Activated CD4-positive, alpha-beta T cell treated with anti-CD3 and anti-CD28 coated beads, Interleukin-2, amount 50 U/mL, for 4 hours (primary cell): ENCODE data around the gene AHRR.
A peak's percentile ranks its signal among the peaks of the same experiment; 100 is the strongest.

Source experiments
- DNase-seq, 2 experiments: peaks; one replicate each; pipeline ENCODE4 v3.0.0-alpha.2; 2020

The AHRR gene

DNA sequence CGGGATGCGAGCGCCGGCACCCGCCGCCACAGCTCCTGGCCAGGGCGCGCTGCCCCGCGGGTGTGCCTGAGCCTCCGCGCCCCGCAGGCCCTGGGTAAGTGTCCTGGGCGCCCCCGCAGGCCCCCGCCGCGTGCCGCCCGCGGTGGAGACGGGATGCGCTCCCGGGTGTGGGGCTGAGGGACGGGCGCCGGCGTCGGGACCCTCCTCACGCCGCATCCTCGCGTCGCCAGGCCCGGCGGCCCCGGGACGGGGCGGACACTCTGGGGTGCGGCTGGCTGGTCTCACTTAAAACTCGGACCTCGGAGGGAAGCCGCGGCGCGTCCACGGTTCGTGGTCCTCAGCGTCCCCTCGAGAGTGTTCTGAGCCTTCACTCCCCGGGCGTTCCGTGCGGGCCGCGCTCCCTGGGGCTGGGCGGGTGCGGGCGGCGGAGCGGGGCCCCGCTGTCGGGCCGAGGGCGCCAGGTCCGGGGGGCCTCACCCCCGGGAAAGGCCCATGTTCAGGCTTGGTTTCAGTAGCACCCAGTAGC is 275 bp downstream of the AHRR start:
- no peak for DNase-seq

DNA sequence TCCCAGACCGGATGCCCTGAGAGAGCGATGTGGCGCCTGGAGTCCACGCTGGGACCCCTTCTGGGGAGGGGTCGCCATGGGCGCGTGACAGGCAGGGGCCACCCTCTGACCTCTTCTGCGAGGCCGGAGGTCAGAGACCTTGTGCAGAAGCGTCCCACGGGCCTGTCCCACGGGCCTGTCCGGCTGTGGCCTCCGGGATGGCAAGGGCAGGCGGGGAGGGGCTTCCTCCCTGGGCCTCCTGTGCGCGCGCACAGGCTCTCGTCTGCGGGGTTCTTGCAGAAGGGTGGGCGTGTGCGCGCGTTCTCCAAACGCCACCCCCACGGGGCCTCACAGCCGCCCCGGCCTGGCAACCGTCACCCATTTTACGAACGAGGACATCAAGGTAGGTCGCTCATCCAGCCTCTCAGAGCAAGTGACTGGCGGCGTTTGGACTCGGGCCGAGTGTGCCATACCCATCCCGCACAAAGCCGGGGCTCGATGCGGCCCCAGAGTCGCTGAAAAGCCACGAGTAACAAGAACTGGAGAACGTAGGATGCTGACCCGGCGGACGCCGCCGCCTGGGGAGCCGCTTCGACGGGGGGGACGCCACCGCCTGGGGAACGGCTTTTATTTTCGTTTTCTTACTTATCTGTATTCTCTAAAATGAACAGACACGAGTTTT is 897 bp downstream of the AHRR start:
- DNase-seq, result no peak

DNA sequence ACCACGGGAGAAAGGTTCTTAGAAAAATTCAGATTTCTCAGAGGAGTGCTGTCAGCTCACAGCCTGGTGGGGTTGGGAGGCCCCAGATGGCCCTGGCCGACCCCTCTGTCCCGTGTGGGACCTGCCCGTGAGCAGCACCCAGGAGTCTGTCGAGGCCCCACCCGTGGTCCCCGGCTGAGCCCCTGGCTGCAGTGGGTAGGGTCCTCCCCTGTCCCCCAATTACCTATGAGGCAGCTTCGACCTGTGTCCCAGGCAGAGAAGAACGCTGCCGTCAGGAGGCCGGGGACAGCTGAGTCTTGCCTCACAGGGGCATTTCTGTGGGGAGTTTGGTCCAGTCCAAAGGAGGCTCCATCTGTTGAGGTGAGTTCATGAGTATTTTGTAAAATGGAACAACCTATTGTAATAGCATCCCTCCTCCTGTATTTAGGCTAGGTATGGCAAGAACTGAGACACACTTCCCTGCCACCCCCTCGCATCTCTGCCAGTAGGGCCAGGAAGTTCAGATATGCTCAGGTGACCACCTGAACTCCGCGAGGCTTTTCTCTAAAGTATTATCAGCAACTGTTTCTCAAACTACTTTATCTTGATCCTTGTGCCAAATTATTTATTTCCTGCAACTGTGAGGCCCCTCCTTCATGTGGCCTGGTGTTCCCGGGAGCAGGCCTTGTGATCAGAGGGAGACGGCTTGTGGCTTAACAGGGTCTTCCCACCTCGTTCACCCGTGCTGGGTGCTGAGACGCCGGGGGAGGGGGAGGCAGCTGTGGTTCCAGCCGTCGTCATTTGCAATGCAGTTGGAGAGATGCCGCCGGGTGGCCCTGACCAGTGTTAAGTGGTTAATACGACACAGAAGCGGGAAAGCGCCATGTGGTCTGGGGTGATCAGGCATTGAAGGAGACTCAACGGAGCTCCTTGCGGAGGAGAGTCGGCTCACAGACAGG is 1.7 kb downstream of the AHRR start:
- no peak for DNase-seq

DNA sequence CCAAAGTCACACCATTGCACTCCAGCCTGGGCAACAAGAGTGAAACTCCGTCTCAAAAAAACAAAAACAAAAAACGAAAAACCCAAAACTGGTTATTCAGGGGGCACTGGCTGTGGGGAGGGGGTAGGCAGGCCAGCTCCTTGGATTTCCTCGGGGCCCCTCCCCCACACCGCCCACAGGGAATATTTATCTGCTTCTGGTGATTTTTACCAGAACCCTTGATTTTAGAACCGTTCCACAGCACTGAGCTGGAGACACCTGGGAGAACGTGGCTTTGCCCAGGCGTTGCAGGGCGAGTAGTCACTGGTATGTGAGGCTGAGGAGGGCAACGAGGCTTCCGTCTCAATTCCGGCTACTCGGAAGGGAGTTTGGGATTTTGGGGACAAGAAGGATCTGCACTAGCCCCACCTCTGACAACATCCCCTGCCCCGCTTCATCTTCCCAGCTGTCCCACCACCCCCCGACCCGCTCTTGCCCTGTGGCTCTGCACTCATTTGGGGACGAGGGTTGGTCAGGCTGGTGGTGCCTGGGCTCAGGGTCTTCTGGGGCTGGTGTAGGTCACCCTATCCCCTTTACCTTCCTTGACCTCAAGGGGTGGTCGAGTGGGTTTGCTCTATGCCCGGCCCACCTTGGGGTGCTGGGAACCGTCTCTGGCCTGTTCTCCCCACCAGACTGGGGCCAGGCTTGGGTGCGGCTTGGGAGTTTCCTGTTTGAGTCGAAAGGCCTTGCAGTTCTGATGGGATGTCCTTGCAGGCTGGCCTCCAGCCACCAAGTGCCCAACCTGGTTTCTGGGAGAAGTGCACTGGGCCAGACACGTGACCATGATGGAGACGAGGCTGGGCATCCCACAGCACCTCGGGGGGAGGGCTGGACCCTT is 3.5 kb downstream of the AHRR start:
- no peak for DNase-seq

DNA sequence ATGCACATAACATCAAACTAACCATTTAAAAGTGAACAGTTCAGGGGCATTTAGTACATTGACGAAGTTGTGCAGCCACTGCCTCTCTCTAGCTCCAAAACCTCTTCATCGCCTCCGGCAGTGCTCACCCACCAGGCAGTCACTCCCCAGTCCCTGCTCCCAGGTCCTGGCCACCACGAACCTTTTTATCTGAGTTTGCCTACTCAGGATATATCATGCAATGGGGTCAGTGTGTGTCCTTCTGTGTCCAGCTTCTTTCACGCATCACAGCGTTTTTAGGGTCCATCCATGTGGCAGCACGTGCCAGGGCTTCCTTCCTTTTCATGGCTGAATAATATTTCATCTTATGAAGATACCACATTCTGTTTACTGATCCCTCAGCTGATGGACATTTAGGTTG is 4.6 kb downstream of the AHRR start:
- DNase-seq, result no peak

DNA sequence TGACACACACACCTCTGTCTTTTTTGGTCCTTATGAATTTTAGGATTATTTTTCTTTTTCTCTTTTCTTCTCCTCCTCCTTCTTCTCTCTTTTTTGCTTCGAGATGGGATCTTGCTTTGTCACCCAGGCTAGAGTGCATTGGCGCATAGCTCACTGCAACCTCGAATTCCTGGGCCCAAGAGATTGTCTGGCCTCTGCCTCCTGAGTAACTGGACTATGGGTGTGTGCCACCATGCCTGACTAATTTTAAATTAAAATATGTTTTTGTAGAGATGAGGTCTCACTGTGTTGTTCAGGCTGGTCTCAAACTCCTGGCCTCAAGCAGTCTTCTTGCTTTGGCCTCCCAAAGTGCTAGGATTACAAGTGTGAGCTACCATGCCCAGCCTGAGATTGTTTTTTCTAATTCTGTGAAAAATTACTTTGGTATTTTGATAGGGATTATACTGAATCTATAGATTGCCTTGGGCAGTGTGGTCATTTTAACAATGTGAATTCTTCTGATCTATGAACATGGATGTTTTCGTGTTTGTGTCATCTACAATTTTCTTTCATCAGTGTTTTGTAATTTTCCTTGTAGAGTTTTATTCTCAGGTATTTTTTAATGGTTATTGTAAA is 7.7 kb downstream of the AHRR start:
- no peak for DNase-seq

DNA sequence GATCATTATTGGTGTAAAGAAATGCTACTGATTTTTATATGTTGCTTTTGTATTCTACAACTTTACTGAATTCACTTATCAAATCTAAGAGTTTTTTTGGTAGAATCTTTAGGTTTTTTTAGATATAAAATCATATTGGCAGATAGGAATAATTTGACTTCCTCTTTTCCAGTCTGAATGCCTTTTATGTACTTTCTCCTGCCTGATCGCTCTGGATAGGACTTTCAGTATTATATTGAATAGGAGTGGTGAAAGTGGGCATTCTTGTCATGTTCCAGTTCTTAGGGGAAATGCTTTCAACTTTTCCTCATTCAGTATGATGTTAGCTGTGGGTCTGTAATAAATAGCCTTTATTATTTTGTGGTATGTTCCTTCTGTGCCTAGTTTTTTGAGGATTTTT is 8.3 kb downstream of the AHRR start:
- DNase-seq, result no peak

DNA sequence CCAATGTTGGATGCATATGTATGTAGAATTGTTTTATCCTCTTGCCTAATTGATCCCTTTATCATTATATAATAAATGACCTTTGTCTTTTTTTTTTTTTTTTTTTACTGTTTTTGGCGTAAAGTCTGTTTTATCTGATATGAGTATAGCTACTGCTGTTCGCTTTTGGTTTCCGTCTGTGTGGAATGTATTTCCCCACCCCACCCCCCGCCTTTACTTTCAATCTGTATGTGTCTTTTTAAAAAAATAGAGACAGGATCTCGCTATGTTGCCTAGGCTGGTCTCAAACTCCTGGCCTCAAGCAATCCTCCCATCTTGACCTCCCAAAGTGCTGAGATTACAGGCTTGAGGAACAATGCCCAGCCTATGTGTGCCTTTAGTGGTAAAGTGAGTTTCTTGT is 11.3 kb downstream of the AHRR start:
- DNase-seq, result no peak

DNA sequence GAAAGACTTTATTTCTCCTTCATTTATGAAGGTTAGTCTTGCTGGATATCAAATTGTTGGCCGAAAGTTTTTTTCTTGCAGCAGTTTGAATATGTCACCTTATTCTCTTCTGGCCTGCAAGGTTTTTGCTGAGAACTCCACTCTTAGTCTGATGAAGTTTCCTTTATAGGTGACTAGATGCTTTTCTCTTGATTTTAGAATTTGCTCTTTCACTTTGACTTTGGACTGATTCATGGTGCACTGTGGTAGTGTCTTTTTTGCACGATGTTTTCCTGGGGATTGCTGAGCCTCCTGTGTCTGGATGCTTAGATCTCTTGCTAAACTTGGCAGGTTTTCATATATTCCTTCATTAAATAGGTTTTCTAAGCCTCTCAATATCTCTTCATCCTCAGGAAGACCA is 12.4 kb downstream of the AHRR start:
- no peak for DNase-seq

DNA sequence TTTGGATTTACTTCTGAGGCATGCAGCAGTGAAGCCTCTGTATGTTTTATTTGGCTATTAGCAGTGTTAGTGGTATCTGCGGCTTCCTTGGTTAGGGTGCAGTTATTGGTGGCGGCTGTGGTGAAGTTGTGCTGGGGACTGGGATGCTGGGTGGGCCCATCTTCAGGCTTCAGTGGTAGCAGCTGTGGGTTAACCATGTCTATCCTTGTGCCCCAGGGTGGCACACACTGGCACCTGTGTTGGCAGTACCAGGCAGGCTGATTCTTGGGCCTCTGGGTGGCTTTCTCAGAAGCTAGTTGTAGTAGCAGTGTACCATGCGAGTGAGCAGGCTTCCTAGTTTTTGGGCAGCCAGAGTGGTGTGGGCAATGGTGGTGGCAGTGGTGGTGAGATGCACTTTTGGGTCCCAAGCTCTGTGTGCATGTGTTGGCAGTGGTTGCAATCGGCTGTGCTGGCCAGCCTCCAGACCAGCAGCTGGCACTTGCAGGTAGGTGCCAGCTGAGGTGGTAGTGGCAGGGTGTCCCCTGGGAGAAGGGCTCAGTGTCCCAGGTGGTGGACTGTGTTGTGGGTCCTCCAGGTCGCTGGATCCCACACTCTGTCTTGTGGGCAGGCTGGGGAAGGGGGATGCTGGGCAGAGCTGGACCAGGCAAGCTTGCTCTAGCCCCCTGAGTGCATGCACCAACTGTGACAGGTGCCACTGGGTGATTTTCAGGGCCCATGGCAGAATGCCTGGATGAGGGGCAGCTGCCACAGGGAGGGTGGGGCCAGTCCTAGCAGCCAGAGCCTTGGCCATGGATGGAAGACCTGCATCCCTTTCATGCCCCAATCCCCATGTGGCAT is 13.6 kb downstream of the AHRR start:
- no peak for DNase-seq

DNA sequence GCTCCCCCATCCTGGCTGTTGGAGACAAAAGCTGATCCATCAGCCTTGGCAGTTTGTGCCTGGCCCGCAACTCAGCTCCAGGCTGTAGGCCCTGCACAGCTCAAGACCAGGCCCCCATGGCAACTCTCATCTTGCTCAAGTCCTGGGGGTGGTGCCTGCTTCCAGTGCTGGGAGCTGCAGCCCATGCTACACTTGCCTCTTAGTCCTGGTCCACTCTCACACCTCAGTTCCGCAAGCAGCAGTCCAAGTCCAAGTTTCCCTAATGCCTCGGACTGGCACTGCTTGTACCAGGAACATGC is 14.2 kb downstream of the AHRR start:
- no peak for DNase-seq

DNA sequence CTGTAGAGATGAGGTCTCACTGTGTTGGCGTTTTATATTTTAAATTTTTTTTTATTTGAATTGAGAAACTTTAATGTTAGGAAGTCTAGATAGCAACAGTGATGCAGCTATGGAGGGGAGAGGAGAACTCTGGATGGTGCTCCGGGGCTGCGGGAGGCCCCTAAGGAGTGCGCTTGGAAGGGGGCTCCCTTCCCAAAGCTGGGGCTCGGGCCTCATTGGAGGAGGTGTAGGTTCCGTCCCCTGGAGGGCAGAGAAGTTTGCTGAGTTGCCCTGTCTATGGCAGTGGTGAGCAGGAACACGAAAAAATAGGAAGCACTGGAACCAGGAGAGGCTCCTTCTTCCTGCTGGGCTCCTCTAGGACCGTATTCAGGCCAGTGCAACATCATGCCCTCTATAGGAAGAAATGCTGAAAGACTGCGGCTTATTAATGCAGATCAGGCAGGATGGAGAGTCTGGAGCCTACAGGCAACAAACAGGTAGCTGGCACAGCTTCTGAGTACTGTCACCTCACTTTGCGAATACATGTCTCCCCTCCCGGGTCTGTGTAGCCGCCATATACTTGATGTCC is 16.1 kb downstream of the AHRR start:
- no peak for DNase-seq

DNA sequence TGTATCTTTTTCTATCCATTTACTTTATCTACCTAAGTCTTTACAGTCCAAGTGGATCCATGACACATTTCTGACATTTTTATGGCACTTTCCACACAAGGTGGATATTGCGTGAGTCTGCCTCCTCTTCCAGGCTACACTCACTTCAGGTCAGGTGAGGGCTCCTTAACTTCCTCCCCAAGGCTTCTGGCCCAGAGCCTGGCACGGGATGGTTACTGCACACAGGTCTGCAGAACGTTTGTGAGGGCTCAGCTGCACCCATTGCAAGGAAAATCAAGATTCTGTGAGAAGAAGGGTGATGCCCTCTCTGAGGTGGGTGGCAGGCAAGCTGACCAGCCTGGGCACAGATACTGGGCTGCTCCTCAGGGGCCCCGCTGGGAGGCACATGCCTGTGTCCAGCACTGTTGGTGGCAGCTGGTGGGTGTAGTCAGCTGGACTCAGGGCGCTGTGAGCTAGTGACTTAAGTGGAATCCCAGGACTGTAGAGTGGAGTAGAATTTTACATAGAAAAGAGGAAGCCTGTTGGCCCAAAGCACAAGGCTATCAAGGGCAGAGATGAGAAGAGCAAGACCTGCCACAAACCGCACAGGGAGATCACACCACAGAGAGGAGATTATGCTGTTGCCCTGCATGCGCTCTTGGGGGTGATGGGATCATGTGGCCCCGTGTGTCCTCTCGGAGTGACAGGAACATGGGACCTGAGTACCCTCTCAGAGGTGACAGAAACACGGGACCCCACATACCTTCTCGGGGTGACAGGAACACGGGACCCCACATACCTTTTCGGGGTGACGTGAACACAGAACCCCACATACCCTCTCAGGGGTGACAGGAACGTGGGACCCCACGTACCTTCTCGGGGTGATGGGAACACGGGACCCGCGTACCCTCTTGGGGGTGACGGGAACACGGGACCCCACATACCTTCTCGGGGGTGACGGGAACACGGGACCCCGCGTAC is 21.3 kb downstream of the AHRR start:
- no peak for DNase-seq

DNA sequence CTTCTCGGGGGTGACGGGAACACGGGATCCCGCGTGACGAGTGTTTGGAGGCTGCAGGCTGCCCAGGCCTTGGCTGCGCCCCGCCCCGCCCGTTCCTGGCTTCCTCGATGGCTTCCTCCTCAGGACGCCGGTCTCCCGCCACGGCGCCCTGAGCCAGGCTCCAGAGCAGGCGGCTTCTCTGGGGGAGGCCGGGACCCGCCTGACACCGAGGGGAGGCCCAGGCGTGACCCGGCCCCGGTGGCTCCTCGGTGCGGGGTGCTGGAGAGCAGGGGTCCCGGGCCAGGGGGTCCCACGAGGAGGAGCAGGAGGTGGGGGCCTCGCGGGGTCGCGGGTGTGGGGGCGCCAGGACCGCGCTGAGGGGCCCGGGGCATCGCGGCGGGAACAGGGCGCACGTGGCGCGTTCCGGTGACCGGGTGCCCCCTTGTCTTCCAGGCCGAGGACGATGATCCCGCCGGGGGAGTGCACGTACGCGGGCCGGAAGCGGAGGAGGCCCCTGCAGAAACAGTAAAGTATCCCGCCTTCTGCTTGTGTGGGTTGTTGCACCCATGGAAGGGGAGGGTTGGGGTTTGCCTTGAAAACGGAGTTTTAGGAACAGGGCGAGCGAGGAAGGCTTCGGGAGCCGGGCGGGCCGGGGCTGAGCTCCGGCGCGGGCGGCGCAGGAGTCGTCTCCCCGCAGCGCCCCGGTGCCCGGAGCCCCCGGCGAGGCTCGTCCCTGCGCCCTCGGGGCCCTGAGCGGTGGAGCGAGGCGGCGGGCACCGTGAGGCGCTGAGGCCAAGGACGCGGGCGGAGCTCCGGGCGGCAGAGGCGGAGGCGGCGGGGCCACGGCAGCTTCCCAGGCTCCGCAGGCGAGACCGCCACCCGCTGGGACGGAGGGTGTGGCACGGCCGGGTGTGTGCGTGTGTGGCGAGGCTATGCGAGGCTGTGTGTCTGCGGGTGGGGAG is 22.2 kb downstream of the AHRR start:
- peak; percentile 22 to 26 for DNase-seq

DNA sequence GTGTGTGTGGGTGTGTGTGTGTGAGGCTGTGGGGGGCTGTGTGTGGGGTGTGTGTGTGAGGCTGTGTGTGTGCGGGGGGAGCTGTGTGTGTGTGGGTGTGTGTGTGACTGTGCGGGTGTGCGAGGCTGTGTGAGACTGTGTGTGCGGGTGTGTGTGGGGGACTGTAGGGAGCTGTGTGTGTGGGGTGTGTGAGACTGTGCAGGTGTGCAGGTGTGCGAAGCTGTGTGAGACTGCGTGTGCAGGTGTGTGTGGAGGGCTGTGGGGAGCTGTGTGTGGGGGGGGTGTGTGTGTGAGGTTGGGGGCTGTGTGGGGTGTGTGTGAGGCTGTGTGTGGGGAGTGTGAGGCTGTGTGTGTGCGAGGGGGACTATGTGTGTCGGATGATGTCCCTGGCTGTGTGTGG is 23.2 kb downstream of the AHRR start:
- no peak for DNase-seq

DNA sequence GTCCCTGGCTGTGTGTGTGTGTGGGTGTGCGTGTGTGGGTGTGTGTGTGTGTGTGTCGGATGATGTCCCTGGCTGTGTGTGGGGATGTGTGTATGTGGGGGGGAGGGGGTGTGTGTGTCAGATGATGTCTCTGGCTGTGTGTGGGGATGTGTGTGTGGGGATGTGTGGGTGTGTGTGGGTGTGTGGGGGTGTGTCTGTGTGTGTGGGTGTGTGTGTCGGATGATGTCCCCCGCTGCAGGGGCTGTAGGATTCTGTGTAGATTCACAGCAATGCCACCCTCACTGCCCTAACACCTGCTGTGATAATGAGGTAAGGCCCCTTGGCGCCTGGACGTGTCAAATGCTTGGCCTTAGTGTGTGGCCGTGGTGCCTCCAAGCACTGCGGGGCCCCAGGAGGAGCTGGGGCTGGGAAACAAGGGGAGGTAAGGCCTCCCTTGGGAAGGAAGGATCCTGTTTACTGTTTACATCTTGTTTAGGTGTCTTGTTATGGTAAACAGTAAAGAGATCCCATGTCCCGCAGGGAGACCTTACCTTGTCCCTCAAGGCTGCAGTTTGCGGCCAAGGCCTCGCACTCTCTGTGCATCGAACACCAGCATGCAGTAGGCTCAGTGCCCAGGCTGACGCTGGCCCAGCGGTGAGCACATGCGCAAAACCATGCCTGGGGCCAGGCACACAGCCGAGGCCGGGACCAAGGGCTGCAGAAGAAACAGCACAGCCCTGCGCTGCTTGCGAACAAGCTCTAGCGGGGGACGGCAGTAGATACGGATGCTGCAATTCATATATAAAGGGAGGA is 24.1 kb downstream of the AHRR start:
- DNase-seq, result no peak

DNA sequence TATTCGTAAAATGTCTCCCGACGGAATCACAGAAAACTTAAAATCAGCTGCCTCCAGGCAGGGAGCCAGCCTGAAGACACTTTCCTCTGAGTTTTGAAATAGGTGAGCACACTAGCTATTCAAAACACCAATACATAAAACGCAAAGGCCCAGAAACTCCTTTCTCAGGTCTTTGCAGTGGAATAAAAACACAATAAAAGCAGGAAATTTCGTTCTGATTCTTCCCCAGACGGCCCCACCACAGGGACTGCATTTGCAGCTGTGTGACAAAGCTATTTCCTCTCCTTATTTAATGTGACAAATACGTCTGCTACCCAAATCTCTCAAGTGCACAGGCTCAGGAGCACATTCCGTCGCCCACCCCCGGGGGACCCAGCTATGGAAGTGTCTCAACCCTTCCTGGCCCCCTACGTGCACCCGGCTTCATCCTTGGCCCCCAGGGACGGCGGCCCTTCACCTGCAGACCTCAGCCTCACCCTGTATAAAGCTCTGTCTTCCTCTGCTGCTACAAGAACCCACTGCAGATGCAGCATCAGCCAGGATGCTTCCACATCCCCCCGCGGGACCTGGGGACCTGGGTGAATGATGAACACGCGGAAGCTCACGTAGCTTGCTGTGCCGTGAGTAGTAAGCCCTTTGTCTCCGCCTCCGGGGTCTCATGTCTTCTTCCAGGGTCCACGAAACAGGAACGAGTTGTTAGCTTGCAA is 24.9 kb downstream of the AHRR start:
- no peak for DNase-seq
